Upper lobe of left lung (tissue), 6 donors: ENCODE data around the gene DHTKD1. TPM values are rescaled to one million over a fixed set of nuclear protein-coding genes. Genes with fewer than 3 reads are reported as not detected.

ENCODE experiments used
- ATAC-seq, 2 donors: fragments of 200-7000 bp; cut with Tn5 transposase; one replicate each; pipeline ENCODE4 v1.9.1; 2022; ENCODE audit warnings: mild to moderate bottlenecking in 2 of 2, moderate library complexity in 2 of 2; ENCODE audit not compliant: low FRiP score in 2 of 2
- DNase-seq, 2 donors: peaks; one replicate each; pipeline ENCODE4 v3.0.0-alpha.2; 2019 to 2020
- H3K27ac ChIP-seq, 4 donors: fragments of 200-600 bp; sonication (generic); one replicate each; pipeline ENCODE4 v1.5.1; 2016 to 2019
- H3K27me3 ChIP-seq, 4 donors: fragments of 200-600 bp; sonication (generic); one replicate each; pipeline ENCODE4 v1.5.1; 2017 to 2019
- H3K36me3 ChIP-seq, 4 donors: fragments of 200-600 bp; sonication (generic); one replicate each; pipeline ENCODE4 v1.5.1; 2016 to 2019
- H3K4me1 ChIP-seq, 4 donors: fragments of 200-600 bp; sonication (generic); one replicate each; pipeline ENCODE4 v1.5.1; 2018 to 2019
- H3K4me3 ChIP-seq, 4 donors: fragments of 200-600 bp; sonication (generic); one replicate each; pipeline ENCODE4 v1.5.1; 2017 to 2019; ENCODE audit warnings: mild to moderate bottlenecking in 2 of 4, moderate library complexity in 1 of 4
- H3K9me3 ChIP-seq, 4 donors: fragments of 200-600 bp; sonication (generic); one replicate each; pipeline ENCODE4 v1.5.1; 2018 to 2019
- CTCF ChIP-seq, 6 experiments: fragments of 450-650 bp in 4 of 6; fragments of 200-600 bp in 2 of 6; sonication (generic) in 2 of 6; IDR thresholded peaks; one replicate each; pipeline ENCODE4 v1.5.1; 2016 to 2019; ENCODE audit warnings: antibody characterized with exemption in 6 of 6
- EP300 ChIP-seq, 4 donors: sonication (generic); formaldehyde crosslinking; IDR thresholded peaks; one replicate each; pipeline ENCODE4 v1.5.1; 2017; ENCODE audit warnings: antibody characterized with exemption in 4 of 4, control low read depth in 2 of 4
- POLR2A ChIP-seq, 4 donors: fragments of 450-650 bp; IDR thresholded peaks; one replicate each; pipeline ENCODE4 v1.5.1; 2016 to 2017; ENCODE audit warnings: antibody characterized with exemption in 4 of 4, mild to moderate bottlenecking in 2 of 4
- POLR2AphosphoS5 ChIP-seq, 2 donors: sonication (generic); formaldehyde crosslinking; IDR thresholded peaks; one replicate each; pipeline ENCODE4 v1.5.1; 2017; ENCODE audit warnings: antibody characterized with exemption in 2 of 2
- WGBS, 2 donors: methylation state at CpG; one replicate each; pipeline ENCODE4 v1.1.5; 2017 to 2018; 5-methylcytosine and 5-hydroxymethylcytosine counted together
- total RNA-seq, 6 donors: library from RNA; depleted of rRNA in 4 of 6; stranded (reverse); fragments of >200 nt in 4 of 6; gene quantifications; one replicate each; pipeline versions ENCODE4 v1.1.0 to v1.2.1, GENCODE V29; 2016 to 2021
- donor health status: DM: no; HTN: no; CAD: no; lungs with moderate emphysema.
- donor health status: DM: no; HTN: yes; CAD: no; lungs with severe emphysema.

DHTKD1 gene
- total RNA-seq, 6 donors from 2014 or later: 14.5 to 95.3 (median 22.6) TPM

GRCh38 chr10:12073526-12073925 is 4.8 kb downstream of the DHTKD1 start:
- ATAC-seq: no peak
- H3K4me3 ChIP-seq: no peak overlapping the region
- H3K27ac ChIP-seq: no peak overlapping the region
- no peak for TF ChIP-seq CTCF (IDR thresholded peaks at IDR 0.05)
- TF ChIP-seq POLR2A (IDR thresholded peaks at IDR 0.05): no peak
- no peak for TF ChIP-seq POLR2AphosphoS5 (IDR thresholded peaks at IDR 0.05)
- TF ChIP-seq EP300 (IDR thresholded peaks at IDR 0.05): no peak
- no peaks in the 10 kb centered on the region for H3K9me3 ChIP-seq
- H3K36me3 ChIP-seq: peaks cover 0 to 9% (median 0%) of the 10 kb centered on the region in 4 donors
- DNase-seq: no peak
- no peaks in the 10 kb centered on the region for H3K27me3 ChIP-seq
- peaks cover 0 to 10% (median 4%) of the 10 kb centered on the region in 4 donors for H3K4me1 ChIP-seq
- WGBS, 2 donors: 88 to 90% methylated on average over 4 of the region's 4 CpGs

GRCh38 chr10:12077580-12078180 is 8.9 kb downstream of the DHTKD1 start:
- ATAC-seq (no peak), DNase-seq (no peak)
- H3K36me3 ChIP-seq: peaks cover 0 to 17% (median 0%) of the 10 kb centered on the region in 4 donors
- TF ChIP-seq EP300 (IDR thresholded peaks at IDR 0.05): no peak
- no peaks in the 10 kb centered on the region for H3K4me1 ChIP-seq
- WGBS, 2 donors: 73 to 79% methylated on average over 9 of the region's 9 CpGs
- no peaks in the 10 kb centered on the region for H3K9me3 ChIP-seq
- H3K4me3 ChIP-seq: no peak overlapping the region
- no peak overlapping the region for H3K27ac ChIP-seq
- no peaks in the 10 kb centered on the region for H3K27me3 ChIP-seq

DNA sequence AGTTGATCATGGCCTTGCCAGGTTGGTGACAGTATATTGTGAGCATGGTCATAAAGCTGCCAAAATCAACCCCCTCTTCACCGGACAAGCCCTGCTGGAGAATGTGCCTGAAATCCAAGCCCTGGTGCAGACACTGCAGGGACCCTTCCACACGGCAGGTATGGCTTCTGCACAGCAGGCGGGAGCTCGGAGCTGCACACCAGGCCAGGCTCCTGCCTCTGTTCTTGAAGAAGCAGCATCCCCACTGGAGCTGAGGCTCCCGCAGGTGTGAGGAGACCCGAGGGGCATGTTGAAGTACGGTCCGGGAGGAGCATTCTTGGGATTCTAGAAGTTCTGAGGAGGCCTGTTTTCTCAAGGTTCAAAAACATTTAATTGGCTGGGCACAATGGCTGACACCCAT is 12.7 kb downstream of the DHTKD1 start:
- H3K9me3 ChIP-seq: no peaks in the 10 kb centered on the region
- no peak for DNase-seq

DNA sequence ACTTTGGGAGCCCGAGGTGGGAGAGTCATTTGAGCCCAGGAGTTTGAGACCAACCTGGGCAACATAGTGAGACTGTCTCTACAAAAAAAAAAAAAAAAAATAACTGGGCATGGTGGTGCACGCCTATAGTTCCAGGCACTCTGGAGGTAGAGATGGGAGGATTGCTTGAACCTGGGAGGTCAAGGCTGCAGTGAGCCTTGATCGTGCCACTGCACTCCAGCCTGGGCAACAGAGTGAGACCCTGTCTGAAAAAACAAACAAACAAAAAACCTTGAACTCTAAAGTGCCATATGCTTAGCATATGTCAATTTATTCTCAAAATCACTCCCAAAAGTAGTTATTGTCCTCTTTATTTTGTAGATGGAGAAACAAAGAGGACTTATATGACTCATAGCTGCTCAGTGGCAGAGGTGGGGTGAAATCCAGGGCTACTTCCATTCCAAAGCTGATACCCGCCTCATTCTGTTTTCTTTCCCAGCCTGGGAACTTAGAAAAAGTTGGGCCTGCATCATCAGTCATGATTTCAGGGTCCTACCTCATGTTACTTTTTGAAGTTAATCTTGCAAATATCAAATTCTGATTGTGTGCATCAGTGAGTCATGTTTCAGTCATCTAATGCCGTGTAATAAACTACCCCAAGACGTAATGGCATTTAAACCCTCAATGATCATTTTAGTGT is 13.3 kb downstream of the DHTKD1 start:
- 78 to 93% methylated on average over 6 of the region's 6 CpGs for WGBS, 2 donors
- ATAC-seq: no peak

More for the DNA sequence above, 12.7 kb downstream of the DHTKD1 start:
- 78% methylated on average over 6 to 8 of the region's 8 CpGs for WGBS, 2 donors
- no peaks in the 10 kb centered on the region for H3K27me3 ChIP-seq
- TF ChIP-seq EP300 (IDR thresholded peaks at IDR 0.05) (no peak), POLR2AphosphoS5 (IDR thresholded peaks at IDR 0.05) (no peak)
- no peak for ATAC-seq
- no peak overlapping the region for H3K27ac ChIP-seq
- no peak overlapping the region for H3K4me3 ChIP-seq
- no peaks in the 10 kb centered on the region for H3K4me1 ChIP-seq
- peaks cover 3 to 49% (median 11%) of the 10 kb centered on the region in 4 donors for H3K36me3 ChIP-seq

GRCh38 chr10:12088919-12089318 is 20.2 kb downstream of the DHTKD1 start:
- H3K4me1 ChIP-seq: no peaks in the 10 kb centered on the region
- ATAC-seq (no peak), DNase-seq (peak in 1 of 2 donors; percentile 40)
- no peaks in the 10 kb centered on the region for H3K27me3 ChIP-seq
- H3K4me3 ChIP-seq: no peak overlapping the region
- TF ChIP-seq POLR2A (IDR thresholded peaks at IDR 0.05) (no peak), POLR2AphosphoS5 (IDR thresholded peaks at IDR 0.05) (no peak), CTCF (IDR thresholded peaks at IDR 0.05) (no peak), EP300 (IDR thresholded peaks at IDR 0.05) (no peak)
- H3K9me3 ChIP-seq: no peaks in the 10 kb centered on the region
- no peak overlapping the region for H3K27ac ChIP-seq
- 94 to 95% methylated on average over 8 to 14 of the region's 14 CpGs for WGBS, 2 donors
- peaks cover 21 to 78% (median 48%) of the 10 kb centered on the region in 4 donors for H3K36me3 ChIP-seq

More for the DNA sequence above, 13.3 kb downstream of the DHTKD1 start:
- no peak overlapping the region for H3K4me3 ChIP-seq
- DNase-seq: no peak
- no peaks in the 10 kb centered on the region for H3K9me3 ChIP-seq
- no peak overlapping the region for H3K27ac ChIP-seq
- H3K4me1 ChIP-seq: no peaks in the 10 kb centered on the region
- TF ChIP-seq CTCF (IDR thresholded peaks at IDR 0.05): no peak
- TF ChIP-seq EP300 (IDR thresholded peaks at IDR 0.05): no peak
- TF ChIP-seq POLR2A (IDR thresholded peaks at IDR 0.05): no peak
- no peak for TF ChIP-seq POLR2AphosphoS5 (IDR thresholded peaks at IDR 0.05)
- H3K36me3 ChIP-seq: peaks cover 5 to 54% (median 16%) of the 10 kb centered on the region in 4 donors
- H3K27me3 ChIP-seq: no peaks in the 10 kb centered on the region
